ENCODE results near the gene TMEM179.

- TF ChIP-seq, protein P1, sequence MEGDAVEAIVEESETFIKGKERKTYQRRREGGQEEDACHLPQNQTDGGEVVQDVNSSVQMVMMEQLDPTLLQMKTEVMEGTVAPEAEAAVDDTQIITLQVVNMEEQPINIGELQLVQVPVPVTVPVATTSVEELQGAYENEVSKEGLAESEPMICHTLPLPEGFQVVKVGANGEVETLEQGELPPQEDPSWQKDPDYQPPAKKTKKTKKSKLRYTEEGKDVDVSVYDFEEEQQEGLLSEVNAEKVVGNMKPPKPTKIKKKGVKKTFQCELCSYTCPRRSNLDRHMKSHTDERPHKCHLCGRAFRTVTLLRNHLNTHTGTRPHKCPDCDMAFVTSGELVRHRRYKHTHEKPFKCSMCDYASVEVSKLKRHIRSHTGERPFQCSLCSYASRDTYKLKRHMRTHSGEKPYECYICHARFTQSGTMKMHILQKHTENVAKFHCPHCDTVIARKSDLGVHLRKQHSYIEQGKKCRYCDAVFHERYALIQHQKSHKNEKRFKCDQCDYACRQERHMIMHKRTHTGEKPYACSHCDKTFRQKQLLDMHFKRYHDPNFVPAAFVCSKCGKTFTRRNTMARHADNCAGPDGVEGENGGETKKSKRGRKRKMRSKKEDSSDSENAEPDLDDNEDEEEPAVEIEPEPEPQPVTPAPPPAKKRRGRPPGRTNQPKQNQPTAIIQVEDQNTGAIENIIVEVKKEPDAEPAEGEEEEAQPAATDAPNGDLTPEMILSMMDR (IDR thresholded peaks at IDR 0.05; ENCODE audit: low read depth, low read length, poor library complexity, severe bottlenecking): no peak
- TF ChIP-seq EZH2phosphoT487 (IDR thresholded peaks at IDR 0.05; ENCODE audit: borderline replicate concordance, low read length): no peak
Observed at GRCh38 chr14:104561124-104561557, 43.4 kb downstream of the TMEM179 start.

Data from DOHH2 (cell line).